Testis (tissue), 3 donors: ENCODE measurements around the gene CASP1. TPM values are rescaled to one million over a fixed set of nuclear protein-coding genes. Genes with fewer than 3 reads are reported as not detected.
"Not testable (repeated sequence)": the region's sequence is repeated elsewhere in the genome, so short reads cannot be mapped to it uniquely, and the experiment has no call there.

Experiments
- DNase-seq: peaks from one replicate; pipeline ENCODE4 v3.0.0-alpha.2; 2019
- H3K27ac ChIP-seq, 2 donors: fragments of 200-600 bp; sonication (generic); one replicate each; pipeline ENCODE4 v1.5.1; 2019
- H3K27me3 ChIP-seq: fragments of 200-600 bp; sonication (generic); one replicate; pipeline ENCODE4 v1.5.1; 2019
- H3K36me3 ChIP-seq: fragments of 200-600 bp; sonication (generic); one replicate; pipeline ENCODE4 v1.5.1; 2017; ENCODE audit warnings: low read depth; ENCODE audit errors: missing control alignments
- H3K4me1 ChIP-seq: fragments of 200-600 bp; sonication (generic); one replicate; pipeline ENCODE4 v1.5.1; 2019
- H3K4me3 ChIP-seq, 2 donors: fragments of 200-600 bp; sonication (generic); one replicate each; pipeline ENCODE4 v1.5.1; 2017 to 2019
- H3K9me3 ChIP-seq: fragments of 200-600 bp; sonication (generic); one replicate; pipeline ENCODE4 v1.5.1; 2017
- CTCF ChIP-seq, 3 experiments: fragments of 450-650 bp in 2 of 3; fragments of 200-600 bp in 1 of 3; sonication (generic) in 1 of 3; IDR thresholded peaks; one replicate each; pipeline ENCODE4 v1.5.1; 2016 to 2019; ENCODE audit warnings: antibody characterized with exemption in 3 of 3, mild to moderate bottlenecking in 2 of 3, moderate library complexity in 1 of 3
- POLR2A ChIP-seq: fragments of 450-650 bp; IDR thresholded peaks from one replicate; pipeline ENCODE4 v1.6.1; 2017; ENCODE audit warnings: antibody characterized with exemption, mild to moderate bottlenecking, moderate library complexity
- WGBS, 2 donors: methylation state at CpG; one replicate each; pipeline ENCODE4 v1.1.5; 2018; 5-methylcytosine and 5-hydroxymethylcytosine counted together
- intact Hi-C: fragments of 100-400 bp; cut with DNase I; formaldehyde crosslinking; loops from one replicate; pipeline ENCODE4 v1.15.1; 2023; ENCODE audit warnings: low total_unique reads
- polyA plus RNA-seq: library from polyadenylated mRNA; stranded (reverse); fragments of 350-450 nt; fragmentation: Illumina TruSeq; extraction: RNeasy Lipid Tissue Mini Kit (QIAGEN cat#74804); gene quantifications from one replicate; pipeline ENCODE4 v1.2.3, GENCODE V29; 2014; ENCODE audit warnings: low read depth, low replicate concordance; ENCODE audit not compliant: insufficient read depth
- total RNA-seq, 2 donors: library from RNA; depleted of rRNA; stranded (reverse); fragments of >200 nt; gene quantifications; one replicate each; pipeline ENCODE4 v1.2.3, GENCODE V29; 2016

The CASP1 gene
- total and polyA plus RNA-seq, 3 donors from 2014 or later: 1.8 to 6.1 (median 3.9) TPM

- TF ChIP-seq CTCF (IDR thresholded peaks at IDR 0.05) (no peak), POLR2A (no peak)
- H3K9me3 ChIP-seq: no peaks in the 10 kb centered on the region
- H3K4me3 ChIP-seq: no peak overlapping the region
- no peak overlapping the region for H3K27ac ChIP-seq
- no peaks in the 10 kb centered on the region for H3K27me3 ChIP-seq
- no peak for DNase-seq
- no peaks in the 10 kb centered on the region for H3K36me3 ChIP-seq
- WGBS, 2 donors: 78 to 84% methylated on average over 2 of the region's 2 CpGs
- no peaks in the 10 kb centered on the region for H3K4me1 ChIP-seq
- intact Hi-C loops: no loop called here
Measured at GRCh38 chr11:105074166-105074530, 39.2 kb upstream of the CASP1 start.

GRCh38 chr11:105073456-105074165, 38.7 kb upstream of the CASP1 start:
- WGBS, 2 donors: 100% methylated on average over 1 of the region's 1 CpG
- no peaks in the 10 kb centered on the region for H3K4me1 ChIP-seq
- no peaks in the 10 kb centered on the region for H3K36me3 ChIP-seq
- no peak overlapping the region for H3K27ac ChIP-seq
- DNase-seq: no peak
- no peaks in the 10 kb centered on the region for H3K27me3 ChIP-seq
- no peak overlapping the region for H3K4me3 ChIP-seq
- intact Hi-C loops: no loop called here
- TF ChIP-seq POLR2A: no peak
- no peaks in the 10 kb centered on the region for H3K9me3 ChIP-seq

GRCh38 chr11:105072080-105072479, 37.1 kb upstream of the CASP1 start:
- 70% methylated on average over 2 of the region's 2 CpGs; no CpG with 5 or more reads in 1 of the 2 donors for WGBS, 2 donors
- H3K27me3 ChIP-seq, H3K36me3 ChIP-seq, H3K27ac ChIP-seq, H3K4me1 ChIP-seq, H3K4me3 ChIP-seq, intact Hi-C loops, H3K9me3 ChIP-seq, DNase-seq: not testable (repeated sequence)

GRCh38 chr11:105071089-105071732, 36.3 kb upstream of the CASP1 start:
- no peaks in the 10 kb centered on the region for H3K36me3 ChIP-seq
- TF ChIP-seq POLR2A (no peak), CTCF (IDR thresholded peaks at IDR 0.05) (no peak)

GRCh38 chr11:105070306-105070705, 35.4 kb upstream of the CASP1 start:
- Histone ChIP-seq H3K9me3 (no peaks in the 10 kb centered on the region), H3K27me3 (no peaks in the 10 kb centered on the region), H3K4me3 (no peak overlapping the region), H3K27ac (no peak overlapping the region), H3K36me3 (no peaks in the 10 kb centered on the region), H3K4me1 (no peaks in the 10 kb centered on the region)
- WGBS, 2 donors: 87 to 92% methylated on average over 4 of the region's 4 CpGs
- no peak for DNase-seq
- intact Hi-C loops: no loop called here
- TF ChIP-seq POLR2A (no peak), CTCF (IDR thresholded peaks at IDR 0.05) (no peak)

More at GRCh38 chr11:105071089-105071732, 36.3 kb upstream of the CASP1 start:
- no peaks in the 10 kb centered on the region for H3K27me3 ChIP-seq
- H3K27ac ChIP-seq: no peak overlapping the region
- no peak overlapping the region for H3K4me3 ChIP-seq
- H3K9me3 ChIP-seq: no peaks in the 10 kb centered on the region
- DNase-seq: no peak
- intact Hi-C loops: no loop called here
- 83% methylated on average over 4 of the region's 4 CpGs for WGBS, 2 donors
- H3K4me1 ChIP-seq: no peaks in the 10 kb centered on the region

GRCh38 chr11:105069749-105070148, 34.8 kb upstream of the CASP1 start:
- H3K27me3 ChIP-seq, intact Hi-C loops: not testable (repeated sequence)
- WGBS, 2 donors: 68 to 87% methylated on average over 2 of the region's 2 CpGs

GRCh38 chr11:105063245-105063941, 28.4 kb upstream of the CASP1 start:
- DNase-seq, intact Hi-C loops, H3K27me3 ChIP-seq, H3K4me3 ChIP-seq, H3K36me3 ChIP-seq, H3K4me1 ChIP-seq, H3K27ac ChIP-seq, H3K9me3 ChIP-seq: not testable (repeated sequence)
- WGBS, 2 donors: 50 to 57% methylated on average over 9 of the region's 9 CpGs

More at GRCh38 chr11:105069749-105070148, 34.8 kb upstream of the CASP1 start:
- not testable (repeated sequence) for DNase-seq, H3K9me3 ChIP-seq, H3K27ac ChIP-seq, H3K4me3 ChIP-seq, H3K36me3 ChIP-seq, H3K4me1 ChIP-seq
